ENCODE measurements around the gene CSNK2B. TPM values are rescaled to one million over a fixed set of nuclear protein-coding genes. Genes with fewer than 3 reads are reported as not detected.
"Not testable (repeated sequence)": the region's sequence is repeated elsewhere in the genome, so short reads cannot be mapped to it uniquely, and the experiment has no call there.

CSNK2B gene
- polyA plus RNA-seq, 4 donors: 185 to 231 (median 206) TPM

DNA sequence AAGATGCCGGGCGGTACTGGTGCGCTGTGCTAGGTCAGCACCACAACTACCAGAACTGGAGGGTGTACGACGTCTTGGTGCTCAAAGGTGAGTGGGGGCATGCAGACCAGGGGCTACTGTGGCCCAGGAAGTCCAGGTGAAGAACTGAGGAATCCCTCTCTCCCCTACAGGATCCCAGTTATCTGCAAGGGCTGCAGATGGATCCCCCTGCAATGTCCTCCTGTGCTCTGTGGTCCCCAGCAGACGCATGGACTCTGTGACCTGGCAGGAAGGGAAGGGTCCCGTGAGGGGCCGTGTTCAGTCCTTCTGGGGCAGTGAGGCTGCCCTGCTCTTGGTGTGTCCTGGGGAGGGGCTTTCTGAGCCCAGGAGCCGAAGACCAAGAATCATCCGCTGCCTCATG, 41.8 kb downstream of the CSNK2B start:
- H3K27me3 ChIP-seq (ENCODE audit: control insufficient read depth in 3 of 3, insufficient read depth in 3 of 3, low read length in 3 of 3): no peaks in the 10 kb centered on the region
- H3K9me3 ChIP-seq (ENCODE audit: control insufficient read depth in 2 of 2, insufficient read depth in 1 of 2, low read depth in 1 of 2, low read length in 1 of 2): no peaks in the 10 kb centered on the region
- H3K4me1 ChIP-seq (ENCODE audit: control insufficient read depth in 3 of 3, insufficient read depth in 2 of 3, low read depth in 1 of 3, low read length in 2 of 3): peaks cover 0 to 10% (median 4%) of the 10 kb centered on the region in 3 donors
- H3K4me3 ChIP-seq (ENCODE audit: low read depth in 1 of 3, low read length in 3 of 3): no peak overlapping the region
- WGBS, 3 donors: 86 to 94% (median 89%) methylated on average over 10 of the region's 10 CpGs
- DNase-seq (no peak), FAIRE-seq (no peak)
- peaks cover 0 to 4% (median 0%) of the 10 kb centered on the region in 3 donors for H3K36me3 ChIP-seq (ENCODE audit: control insufficient read depth in 3 of 3, insufficient read depth in 2 of 3, low read depth in 1 of 3, low read length in 3 of 3)
- H3K27ac ChIP-seq (ENCODE audit: low read depth in 1 of 3, low read length in 2 of 3): no peak overlapping the region

- DNase-seq: no peak
- no peak overlapping the region for H3K4me3 ChIP-seq (ENCODE audit: low read depth in 1 of 3, low read length in 3 of 3)
- peaks cover 0 to 10% (median 4%) of the 10 kb centered on the region in 3 donors for H3K4me1 ChIP-seq (ENCODE audit: control insufficient read depth in 3 of 3, insufficient read depth in 2 of 3, low read depth in 1 of 3, low read length in 2 of 3)
- H3K36me3 ChIP-seq (ENCODE audit: control insufficient read depth in 3 of 3, insufficient read depth in 2 of 3, low read depth in 1 of 3, low read length in 3 of 3): peaks cover 0 to 4% (median 0%) of the 10 kb centered on the region in 3 donors
- no peak for FAIRE-seq
- no peaks in the 10 kb centered on the region for H3K9me3 ChIP-seq (ENCODE audit: control insufficient read depth in 2 of 2, insufficient read depth in 1 of 2, low read depth in 1 of 2, low read length in 1 of 2)
- no peak overlapping the region for H3K27ac ChIP-seq (ENCODE audit: low read depth in 1 of 3, low read length in 2 of 3)
- H3K27me3 ChIP-seq (ENCODE audit: control insufficient read depth in 3 of 3, insufficient read depth in 3 of 3, low read length in 3 of 3): no peaks in the 10 kb centered on the region
- 94 to 99% (median 96%) methylated on average over 3 of the region's 3 CpGs for WGBS, 3 donors
These were observed 42.3 kb downstream of the CSNK2B start for GRCh38 chr6:31708224-31708623.

GRCh38 chr6:31709157-31709556, 43.3 kb downstream of the CSNK2B start:
- not testable (repeated sequence) for H3K4me3 ChIP-seq (ENCODE audit: low read depth in 1 of 3, low read length in 3 of 3); FAIRE-seq; H3K27ac ChIP-seq (ENCODE audit: low read depth in 1 of 3, low read length in 2 of 3); H3K9me3 ChIP-seq (ENCODE audit: control insufficient read depth in 2 of 2, insufficient read depth in 1 of 2, low read depth in 1 of 2, low read length in 1 of 2); DNase-seq; H3K36me3 ChIP-seq (ENCODE audit: control insufficient read depth in 3 of 3, insufficient read depth in 2 of 3, low read depth in 1 of 3, low read length in 3 of 3); H3K27me3 ChIP-seq (ENCODE audit: control insufficient read depth in 3 of 3, insufficient read depth in 3 of 3, low read length in 3 of 3)
- H3K4me1 ChIP-seq (ENCODE audit: control insufficient read depth in 3 of 3, insufficient read depth in 2 of 3, low read depth in 1 of 3, low read length in 2 of 3): peaks cover 0 to 16% (median 4%) of the 10 kb centered on the region in 3 donors
- 87 to 91% (median 91%) methylated on average over 11 of the region's 11 CpGs for WGBS, 3 donors

DNA sequence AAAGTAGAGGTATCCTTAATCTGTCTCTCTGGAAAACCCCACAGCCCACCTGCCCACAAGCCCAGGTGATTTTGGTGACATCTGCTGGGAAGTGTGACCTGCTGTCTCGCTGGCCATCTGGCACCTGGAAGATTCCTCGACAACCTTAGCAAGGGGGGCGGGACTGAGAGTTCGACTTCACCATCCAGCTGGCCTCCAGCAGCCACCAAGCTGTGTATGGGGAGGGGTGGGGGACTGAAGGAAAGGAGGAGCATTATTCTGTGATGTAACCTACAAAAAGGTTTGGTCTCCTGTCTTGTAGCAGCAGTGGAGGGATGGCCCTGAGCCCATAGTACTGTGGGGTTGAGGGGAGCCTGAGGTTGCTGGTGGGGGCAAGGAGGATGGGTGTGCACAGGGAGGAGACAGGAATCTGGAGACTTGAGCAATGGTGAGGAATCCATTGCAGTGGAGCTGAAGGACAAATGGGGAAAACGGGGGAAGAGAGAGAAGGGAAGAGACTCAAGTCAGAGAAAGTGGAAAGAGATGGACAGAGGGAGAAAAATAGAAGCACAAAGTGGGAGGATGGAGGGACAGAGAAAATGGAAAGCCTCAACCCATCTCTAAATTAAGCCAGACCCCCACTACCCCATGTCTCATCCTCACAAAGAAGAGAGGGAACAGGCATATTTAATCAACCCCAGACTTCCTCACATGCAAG, 44.8 kb downstream of the CSNK2B start:
- Histone ChIP-seq H3K36me3 (ENCODE audit: control insufficient read depth in 3 of 3, insufficient read depth in 2 of 3, low read depth in 1 of 3, low read length in 3 of 3) (peaks cover 0 to 4% (median 0%) of the 10 kb centered on the region in 3 donors), H3K4me3 (ENCODE audit: low read depth in 1 of 3, low read length in 3 of 3) (no peak overlapping the region), H3K9me3 (ENCODE audit: control insufficient read depth in 2 of 2, insufficient read depth in 1 of 2, low read depth in 1 of 2, low read length in 1 of 2) (no peaks in the 10 kb centered on the region), H3K27me3 (ENCODE audit: control insufficient read depth in 3 of 3, insufficient read depth in 3 of 3, low read length in 3 of 3) (no peaks in the 10 kb centered on the region), H3K27ac (ENCODE audit: low read depth in 1 of 3, low read length in 2 of 3) (no peak overlapping the region), H3K4me1 (ENCODE audit: control insufficient read depth in 3 of 3, insufficient read depth in 2 of 3, low read depth in 1 of 3, low read length in 2 of 3) (peaks cover 0 to 23% (median 4%) of the 10 kb centered on the region in 3 donors)
- no peak for FAIRE-seq
- WGBS, 3 donors: 59 to 68% (median 64%) methylated on average over 5 of the region's 5 CpGs
- no peak for DNase-seq

GRCh38 chr6:31711233-31711632, 45.4 kb downstream of the CSNK2B start:
- Histone ChIP-seq H3K4me1 (ENCODE audit: control insufficient read depth in 3 of 3, insufficient read depth in 2 of 3, low read depth in 1 of 3, low read length in 2 of 3) (peaks cover 0 to 23% (median 4%) of the 10 kb centered on the region in 3 donors), H3K36me3 (ENCODE audit: control insufficient read depth in 3 of 3, insufficient read depth in 2 of 3, low read depth in 1 of 3, low read length in 3 of 3) (peaks cover 0 to 4% (median 0%) of the 10 kb centered on the region in 3 donors), H3K4me3 (ENCODE audit: low read depth in 1 of 3, low read length in 3 of 3) (no peak overlapping the region), H3K27ac (ENCODE audit: low read depth in 1 of 3, low read length in 2 of 3) (no peak overlapping the region), H3K27me3 (ENCODE audit: control insufficient read depth in 3 of 3, insufficient read depth in 3 of 3, low read length in 3 of 3) (no peaks in the 10 kb centered on the region), H3K9me3 (ENCODE audit: control insufficient read depth in 2 of 2, insufficient read depth in 1 of 2, low read depth in 1 of 2, low read length in 1 of 2) (no peaks in the 10 kb centered on the region)
- FAIRE-seq (no peak), DNase-seq (peak; percentile 34 to 61)
- WGBS, 3 donors: 27 to 44% (median 43%) methylated on average over 8 of the region's 8 CpGs

GRCh38 chr6:31712296-31712695, 46.4 kb downstream of the CSNK2B start:
- Histone ChIP-seq H3K9me3 (ENCODE audit: control insufficient read depth in 2 of 2, insufficient read depth in 1 of 2, low read depth in 1 of 2, low read length in 1 of 2) (no peaks in the 10 kb centered on the region), H3K27me3 (ENCODE audit: control insufficient read depth in 3 of 3, insufficient read depth in 3 of 3, low read length in 3 of 3) (no peaks in the 10 kb centered on the region), H3K4me1 (ENCODE audit: control insufficient read depth in 3 of 3, insufficient read depth in 2 of 3, low read depth in 1 of 3, low read length in 2 of 3) (peaks cover 0 to 24% (median 4%) of the 10 kb centered on the region in 3 donors), H3K27ac (ENCODE audit: low read depth in 1 of 3, low read length in 2 of 3) (no peak overlapping the region), H3K4me3 (ENCODE audit: low read depth in 1 of 3, low read length in 3 of 3) (no peak overlapping the region), H3K36me3 (ENCODE audit: control insufficient read depth in 3 of 3, insufficient read depth in 2 of 3, low read depth in 1 of 3, low read length in 3 of 3) (peaks cover 0 to 4% (median 0%) of the 10 kb centered on the region in 3 donors)
- DNase-seq (peak in 1 of 2 donors; percentile 54), FAIRE-seq (no peak)
- 74 to 82% (median 81%) methylated on average over 8 of the region's 8 CpGs for WGBS, 3 donors

DNA sequence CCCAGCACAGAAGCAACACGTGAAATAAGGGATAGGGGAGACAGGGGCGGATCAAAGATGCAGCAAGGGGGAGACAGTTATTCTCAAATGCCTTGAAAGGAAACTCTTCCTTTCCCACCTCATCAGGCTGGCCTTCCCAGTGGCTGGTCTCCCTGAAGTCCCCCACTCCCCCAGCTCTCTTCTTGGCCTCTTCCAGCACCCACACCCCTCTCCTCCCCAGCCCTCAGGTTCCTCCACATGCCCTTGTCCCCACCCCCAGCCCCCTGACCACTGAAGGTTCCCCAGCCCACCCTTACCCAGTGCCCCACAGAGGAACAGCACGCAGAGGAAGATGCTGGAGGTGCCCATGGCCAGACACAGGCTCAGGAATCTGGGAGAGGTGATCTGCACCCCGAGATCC, 47.6 kb downstream of the CSNK2B start:
- H3K27me3 ChIP-seq (ENCODE audit: control insufficient read depth in 3 of 3, insufficient read depth in 3 of 3, low read length in 3 of 3): no peaks in the 10 kb centered on the region
- H3K4me3 ChIP-seq (ENCODE audit: low read depth in 1 of 3, low read length in 3 of 3): no peak overlapping the region
- no peak for DNase-seq
- no peak for FAIRE-seq
- H3K27ac ChIP-seq (ENCODE audit: low read depth in 1 of 3, low read length in 2 of 3): peak overlapping the region in 1 of 3 donors; percentile 51
- H3K36me3 ChIP-seq (ENCODE audit: control insufficient read depth in 3 of 3, insufficient read depth in 2 of 3, low read depth in 1 of 3, low read length in 3 of 3): peaks cover 0 to 4% (median 0%) of the 10 kb centered on the region in 3 donors
- H3K9me3 ChIP-seq (ENCODE audit: control insufficient read depth in 2 of 2, insufficient read depth in 1 of 2, low read depth in 1 of 2, low read length in 1 of 2): no peaks in the 10 kb centered on the region
- WGBS, 3 donors: 62 to 71% (median 64%) methylated on average over 4 of the region's 4 CpGs
- peaks cover 0 to 30% (median 4%) of the 10 kb centered on the region in 3 donors for H3K4me1 ChIP-seq (ENCODE audit: control insufficient read depth in 3 of 3, insufficient read depth in 2 of 3, low read depth in 1 of 3, low read length in 2 of 3)

GRCh38 chr6:31713991-31714684, 48.3 kb downstream of the CSNK2B start:
- 11 to 33% (median 18%) methylated on average over 5 of the region's 5 CpGs for WGBS, 3 donors
- H3K4me1 ChIP-seq (ENCODE audit: control insufficient read depth in 3 of 3, insufficient read depth in 2 of 3, low read depth in 1 of 3, low read length in 2 of 3): peaks cover 0 to 37% (median 4%) of the 10 kb centered on the region in 3 donors
- no peaks in the 10 kb centered on the region for H3K27me3 ChIP-seq (ENCODE audit: control insufficient read depth in 3 of 3, insufficient read depth in 3 of 3, low read length in 3 of 3)
- FAIRE-seq (no peak), DNase-seq (peak in 1 of 2 donors; percentile 65)
- peak overlapping the region in 1 of 3 donors; percentile 51 for H3K27ac ChIP-seq (ENCODE audit: low read depth in 1 of 3, low read length in 2 of 3)
- H3K4me3 ChIP-seq (ENCODE audit: low read depth in 1 of 3, low read length in 3 of 3): no peak overlapping the region
- H3K36me3 ChIP-seq (ENCODE audit: control insufficient read depth in 3 of 3, insufficient read depth in 2 of 3, low read depth in 1 of 3, low read length in 3 of 3): peaks cover 0 to 4% (median 0%) of the 10 kb centered on the region in 3 donors
- H3K9me3 ChIP-seq (ENCODE audit: control insufficient read depth in 2 of 2, insufficient read depth in 1 of 2, low read depth in 1 of 2, low read length in 1 of 2): no peaks in the 10 kb centered on the region

Data from small intestine (tissue), 7 donors.